HEK293T (cell line): Measurements from ENCODE around the gene FAM24B.

Experiments
- ELF4 ChIP-seq: fragments of 450-650 bp; IDR thresholded peaks from 2 replicates; pipeline ENCODE4 v1.6.1; 2017; ENCODE audit warnings: antibody characterized with exemption
- FOXA1 ChIP-seq: fragments of 450-650 bp; IDR thresholded peaks from 2 replicates; pipeline ENCODE4 v1.6.1; 2016; ENCODE audit warnings: mild to moderate bottlenecking
- FOXK2 ChIP-seq: fragments of 450-650 bp; IDR thresholded peaks from 2 replicates; pipeline ENCODE4 v1.6.1; 2016; ENCODE audit warnings: mild to moderate bottlenecking
- LEF1 ChIP-seq: fragments of 450-650 bp; IDR thresholded peaks from 2 replicates; pipeline ENCODE4 v1.6.1; 2017; ENCODE audit warnings: mild to moderate bottlenecking, borderline replicate concordance
- PKNOX1 ChIP-seq: fragments of 450-650 bp; IDR thresholded peaks from 2 replicates; pipeline ENCODE4 v1.6.1; 2016
- SUZ12 ChIP-seq: fragments of 450-650 bp; IDR thresholded peaks from 2 replicates; pipeline ENCODE4 v1.6.1; 2016; ENCODE audit warnings: mild to moderate bottlenecking

DNA sequence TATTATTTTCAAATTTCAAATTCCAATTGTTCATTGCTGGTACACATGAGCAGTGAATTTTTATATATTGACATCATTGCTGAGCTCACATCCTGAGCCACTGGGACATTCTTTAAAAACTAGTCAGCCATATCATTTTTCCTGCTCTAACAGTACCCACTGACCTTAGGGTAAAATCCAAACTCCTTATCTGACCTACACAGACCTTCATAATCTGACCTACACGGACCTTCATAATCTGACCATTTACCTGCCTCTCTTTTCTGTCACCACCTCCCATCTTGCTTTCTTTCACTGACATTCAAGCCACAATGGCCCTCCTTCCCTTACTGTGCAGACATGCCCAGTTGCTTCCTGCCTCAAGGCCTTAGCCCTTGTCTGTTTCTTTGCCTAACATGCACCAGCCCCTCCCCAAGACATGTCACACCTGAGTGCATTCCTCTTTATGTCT lies 17.6 kb downstream of the FAM24B start:
- no peak for TF ChIP-seq SUZ12
- TF ChIP-seq FOXA1, result no peak
- no peak for TF ChIP-seq FOXK2
- no peak for TF ChIP-seq PKNOX1
- no peak for TF ChIP-seq ELF4
- no peak for TF ChIP-seq LEF1
